A549 (cell line): ENCODE data around the gene TRIM4.

Experiments used
- CTCF ChIP-seq: fragments of >200 bp; sonication (Bioruptor Twin); formaldehyde crosslinking; IDR thresholded peaks from 3 replicates; pipeline ENCODE4 v1.5.1; 2016
- JUNB ChIP-seq: fragments of >200 bp; sonication (Bioruptor Twin); formaldehyde crosslinking; IDR thresholded peaks from 2 replicates; pipeline ENCODE4 v1.6.1; 2016

- no peak for TF ChIP-seq CTCF
- no peak for TF ChIP-seq JUNB
Measured at GRCh38 chr7:99898023-99898357, 21.3 kb downstream of the TRIM4 start.
